Stomach (tissue), 4 donors: ENCODE data around the gene LDB3.

Experiments used
- CTCF ChIP-seq, 7 experiments: fragments of 450-650 bp in 4 of 7; fragments of 200-600 bp in 3 of 7; sonication (generic) in 3 of 7; IDR thresholded peaks; one replicate each; pipeline ENCODE4 v1.5.1; 2016 to 2019; ENCODE audit warnings: antibody characterized with exemption in 7 of 7, control low read depth in 2 of 7, mild to moderate bottlenecking in 1 of 7
- POLR2A ChIP-seq, 4 donors: fragments of 450-650 bp; IDR thresholded peaks; one replicate each; pipeline ENCODE4 v1.6.1; 2016; ENCODE audit warnings: antibody characterized with exemption in 4 of 4, control low read depth in 2 of 4, mild to moderate bottlenecking in 1 of 4, moderate library complexity in 1 of 4
- POLR2AphosphoS5 ChIP-seq, 3 donors: sonication (generic); formaldehyde crosslinking; IDR thresholded peaks; one replicate each; pipeline ENCODE4 v1.6.1; 2016; ENCODE audit warnings: antibody characterized with exemption in 3 of 3

- TF ChIP-seq POLR2AphosphoS5 (IDR thresholded peaks at IDR 0.05) (no peak), CTCF (IDR thresholded peaks at IDR 0.05) (no peak), POLR2A (IDR thresholded peaks at IDR 0.05) (no peak)
Observed at GRCh38 chr10:86651631-86652331, 16.5 kb upstream of the LDB3 start.
